Measurements from ENCODE around the gene FANCC. TPM values are rescaled to one million over a fixed set of nuclear protein-coding genes. Genes with fewer than 3 reads are reported as not detected.

Gene FANCC
- total and polyA plus RNA-seq, 2 of the 8 experiments (the other 6 are each of a cell fraction or from before 2014, with no cell fraction given) = 7.8 to 15.2 TPM

- Histone ChIP-seq H4K20me1 (replicated peaks in 1 of 2; ENCODE audit: control insufficient read depth in 1 of 2, insufficient read depth in 2 of 2, low read length in 2 of 2) (no peaks in the 10 kb centered on the region), H3K27ac (ENCODE audit: low read depth, low read length) (no peak overlapping the region), H3K9me3 (ENCODE audit: insufficient read depth in 2 of 2, low read depth in 1 of 2, low read length in 1 of 2) (no peaks in the 10 kb centered on the region), H4K91ac (replicated peaks; ENCODE audit: insufficient read length, low read length) (no peak overlapping the region), H3K4me3 (ENCODE audit: extremely low read depth in 1 of 4, insufficient read depth in 2 of 4, low read depth in 3 of 4, low read length in 4 of 4) (no peak overlapping the region), H2BK15ac (ENCODE audit: low read length) (no peak overlapping the region), H3K4me2 (ENCODE audit: insufficient read depth in 1 of 2, low read depth in 2 of 2, low read length in 2 of 2) (no peak overlapping the region), H3K23me2 (ENCODE audit: low read depth, low read length) (peaks cover 12% of the 10 kb centered on the region), H3K14ac (ENCODE audit: insufficient read length) (no peak overlapping the region), H3K79me1 (ENCODE audit: low read depth, low read length) (no peaks in the 10 kb centered on the region), H2BK20ac (ENCODE audit: low read length) (no peak overlapping the region), H3K4ac (replicated peaks; ENCODE audit: insufficient read length, low read depth, low read length) (no peak overlapping the region), H3K23ac (ENCODE audit: insufficient read length) (no peak overlapping the region), H2AK5ac (ENCODE audit: low read depth, low read length) (no peak overlapping the region), H2BK12ac (ENCODE audit: low read depth, low read length) (no peak overlapping the region), H3K18ac (ENCODE audit: extremely low read depth, low read length) (no peak overlapping the region), H3K36me3 (ENCODE audit: control insufficient read depth in 2 of 4, insufficient read depth in 4 of 4, low read length in 3 of 4) (no peaks in the 10 kb centered on the region), H4K8ac (ENCODE audit: extremely low read depth, insufficient read depth, low read length) (no peak overlapping the region), H2AFZ (ENCODE audit: low read length) (no peak overlapping the region), H3K4me1 (replicated peaks in 1 of 4; ENCODE audit: control insufficient read depth in 3 of 4, insufficient read depth in 4 of 4, low read length in 3 of 4) (peaks cover 0 to 3% (median 1%) of the 10 kb centered on the region in 4 experiments; a peak in 4 of 7 replicates), H2BK5ac (ENCODE audit: low read depth, low read length) (no peak overlapping the region), H3K79me2 (ENCODE audit: control insufficient read depth in 1 of 2, insufficient read depth in 2 of 2, low read length in 2 of 2) (no peaks in the 10 kb centered on the region), H3K56ac (replicated peaks; ENCODE audit: insufficient read length, low read depth, low read length) (no peak overlapping the region), H4K5ac (ENCODE audit: insufficient read length, low read depth, low read length) (no peak overlapping the region), H2BK120ac (replicated peaks; ENCODE audit: low read depth, low read length) (no peak overlapping the region), H3K27me3 (replicated peaks in 1 of 4; ENCODE audit: control insufficient read depth in 3 of 4, extremely low read depth in 1 of 4, insufficient read depth in 3 of 4, low read length in 3 of 4) (peaks cover 9 to 32% (median 31%) of the 10 kb centered on the region in 4 experiments; a peak in 6 of 7 replicates), H3K9ac (replicated peaks in 1 of 4; ENCODE audit: extremely low read depth in 1 of 4, low read depth in 3 of 4, low read length in 3 of 4) (no peak overlapping the region)
- POLR2A ChIA-PET (ENCODE audit: partially characterized antibody) = no interaction called here
- CTCF ChIA-PET (ENCODE audit: partially characterized antibody) = interaction anchor here (1.9 to 3.4 kb wide), 2 partner anchors 10 to 13 kb away, joined by 4 to 26 read pairs; no protein-coding TSS in a partner anchor
- DNase-seq (ENCODE audit: low read depth in 1 of 2, low spot score in 2 of 2) = no peak
- TF ChIP-seq CHD2 (IDR thresholded peaks at IDR 0.05; ENCODE audit: low read length) = no peak
- TF ChIP-seq NANOG (IDR thresholded peaks at IDR 0.05; ENCODE audit: insufficient read depth, low read depth, low read length, poor library complexity, severe bottlenecking) = no peak
- no peak for TF ChIP-seq CTCF (IDR thresholded peaks at IDR 0.05; ENCODE audit: control extremely low read depth in 1 of 3, insufficient read depth in 1 of 3, low read depth in 1 of 3, low read length in 3 of 3)
- TF ChIP-seq TAF7 (optimal IDR thresholded peaks at IDR 0.05; ENCODE audit: borderline replicate concordance, low read depth, low read length) = no peak
- TF ChIP-seq ATF2 (IDR thresholded peaks at IDR 0.05; ENCODE audit: low read length) = no peak
- TF ChIP-seq GTF2F1 (IDR thresholded peaks at IDR 0.05; ENCODE audit: borderline replicate concordance, low read depth, low read length) = no peak
- TF ChIP-seq PHF8 (conservative IDR thresholded peaks at IDR 0.05; ENCODE audit: low read depth, low read length) = no peak
- no peak for TF ChIP-seq CBX5 (IDR thresholded peaks at IDR 0.05; ENCODE audit: low read depth, low read length)
- WGBS, 2 experiments (ENCODE audit: extremely low coverage in 1 of 2, insufficient coverage in 1 of 2, insufficient read length in 1 of 2, insufficient replicate concordance in 2 of 2, low coverage in 1 of 2, low lambda C conversion rate in 2 of 2, missing lambda C conversion rate in 1 of 2) = 84% methylated on average over 4 of the region's 4 CpGs; no CpG with 5 or more reads in 1 of the 2 experiments
- FAIRE-seq = no peak
Measured at GRCh38 chr9:95346021-95346420, 28.5 kb upstream of the FANCC start.
